Fibroblast of the aortic adventitia (primary cell): ENCODE data around the gene CTDNEP1. TPM values are rescaled to one million over a fixed set of nuclear protein-coding genes. Genes with fewer than 3 reads are reported as not detected.

Experiments
- DNase-seq: peaks from one replicate; pipeline ENCODE4 v3.0.0-alpha.2; 2010; ENCODE audit warnings: low read depth
- H3K4me3 ChIP-seq: 2 replicates; pipeline ENCODE4 v1.5.1; 2011; ENCODE audit warnings: low read depth, mild to moderate bottlenecking, control low read depth, low read length, moderate library complexity
- total RNA-seq: library from RNA; depleted of rRNA; stranded (reverse); fragments of >200 nt; gene quantifications from 2 replicates; pipeline ENCODE4 v1.2.3, GENCODE V29; 2012; ENCODE audit warnings: low replicate concordance
- TF ChIP-seq, protein P1 (sequence below): IDR thresholded peaks from 2 replicates; pipeline ENCODE4 v1.5.1; 2011; ENCODE audit warnings: mild to moderate bottlenecking, low read length, control low read depth, inconsistent platforms; ENCODE audit not compliant: insufficient read depth

The CTDNEP1 gene
- total RNA-seq, 1 donor, result 41.2 TPM

DNA sequence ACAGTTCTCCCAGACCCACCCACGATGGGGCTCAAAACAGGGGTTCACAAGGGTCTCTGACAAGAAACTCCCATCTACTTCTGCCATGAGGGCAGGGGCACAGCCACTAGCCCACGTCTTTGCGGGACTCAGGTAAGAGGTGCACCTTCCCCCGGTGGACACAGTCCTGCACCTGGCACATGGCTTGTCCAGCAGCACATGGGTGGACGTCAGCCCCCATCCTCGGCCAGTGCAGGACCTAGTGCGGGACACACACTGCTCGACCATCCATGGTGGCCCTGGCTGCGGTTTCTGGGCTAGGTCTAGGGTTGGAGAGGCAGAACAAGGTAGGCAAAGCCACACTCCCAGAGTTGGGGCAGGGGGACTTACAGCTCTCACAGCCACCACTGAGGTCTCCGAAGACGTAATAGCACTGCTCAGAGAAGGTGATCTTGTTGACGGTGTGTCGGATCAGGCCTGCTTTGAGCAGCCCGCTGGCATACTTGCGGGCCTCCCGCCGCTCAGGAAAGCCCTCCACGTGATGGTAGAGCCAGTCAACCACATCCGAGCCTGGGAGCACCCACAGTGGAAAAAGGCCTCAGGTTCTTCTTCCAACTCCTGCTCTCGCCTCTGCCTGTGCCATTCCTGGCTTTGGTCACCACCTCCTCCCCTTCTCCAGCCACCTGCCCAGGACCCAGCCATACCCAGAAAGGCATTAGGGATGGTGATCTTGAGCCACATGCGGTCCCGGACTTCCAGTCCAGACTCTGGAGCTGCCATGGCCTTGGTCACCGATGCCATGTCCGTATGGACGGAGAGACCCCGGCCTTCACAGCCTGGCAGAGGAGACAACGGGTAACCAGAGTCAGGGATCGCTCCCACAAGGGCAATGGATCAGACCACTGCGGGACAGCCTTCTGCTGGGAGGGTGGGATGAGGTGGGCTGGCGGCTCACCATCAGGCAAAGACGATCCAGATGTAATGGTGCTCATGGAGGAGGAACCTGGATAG is 24.5 kb downstream of the CTDNEP1 start:
- TF ChIP-seq, protein P1, sequence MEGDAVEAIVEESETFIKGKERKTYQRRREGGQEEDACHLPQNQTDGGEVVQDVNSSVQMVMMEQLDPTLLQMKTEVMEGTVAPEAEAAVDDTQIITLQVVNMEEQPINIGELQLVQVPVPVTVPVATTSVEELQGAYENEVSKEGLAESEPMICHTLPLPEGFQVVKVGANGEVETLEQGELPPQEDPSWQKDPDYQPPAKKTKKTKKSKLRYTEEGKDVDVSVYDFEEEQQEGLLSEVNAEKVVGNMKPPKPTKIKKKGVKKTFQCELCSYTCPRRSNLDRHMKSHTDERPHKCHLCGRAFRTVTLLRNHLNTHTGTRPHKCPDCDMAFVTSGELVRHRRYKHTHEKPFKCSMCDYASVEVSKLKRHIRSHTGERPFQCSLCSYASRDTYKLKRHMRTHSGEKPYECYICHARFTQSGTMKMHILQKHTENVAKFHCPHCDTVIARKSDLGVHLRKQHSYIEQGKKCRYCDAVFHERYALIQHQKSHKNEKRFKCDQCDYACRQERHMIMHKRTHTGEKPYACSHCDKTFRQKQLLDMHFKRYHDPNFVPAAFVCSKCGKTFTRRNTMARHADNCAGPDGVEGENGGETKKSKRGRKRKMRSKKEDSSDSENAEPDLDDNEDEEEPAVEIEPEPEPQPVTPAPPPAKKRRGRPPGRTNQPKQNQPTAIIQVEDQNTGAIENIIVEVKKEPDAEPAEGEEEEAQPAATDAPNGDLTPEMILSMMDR, result no peak
- H3K4me3 ChIP-seq, result no peak overlapping the region
- DNase-seq, result no peak

DNA sequence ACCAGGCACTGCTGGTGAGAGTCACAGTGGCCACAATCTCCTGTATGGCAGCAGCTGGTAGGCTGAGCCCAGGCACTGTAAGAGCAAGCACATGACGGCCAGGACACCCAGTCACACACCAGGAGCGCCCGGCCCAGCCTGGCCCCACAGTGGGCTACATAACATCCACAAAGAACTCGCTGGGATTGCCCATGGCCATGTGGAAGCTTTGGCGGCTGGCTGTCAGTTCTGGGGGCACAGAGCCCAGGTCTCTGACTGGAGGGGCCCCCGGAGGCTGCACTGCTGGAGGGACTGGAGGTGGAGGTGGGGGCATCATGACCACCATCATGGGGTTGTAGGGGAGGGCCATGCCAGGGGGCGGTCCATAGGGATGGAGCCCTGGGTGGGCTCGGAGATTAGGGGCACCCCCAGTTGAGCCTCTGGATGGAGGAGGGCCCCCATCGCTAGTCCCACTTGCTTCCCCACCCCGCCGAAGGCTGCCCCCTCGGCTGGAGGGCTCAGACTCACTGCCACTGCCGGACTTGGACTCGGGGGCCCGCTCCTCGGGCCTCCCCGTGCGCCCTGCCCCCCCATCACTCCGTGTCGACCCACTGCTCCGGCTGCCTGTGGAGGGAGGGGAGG is 25.7 kb downstream of the CTDNEP1 start:
- H3K4me3 ChIP-seq, result no peak overlapping the region
- TF ChIP-seq, protein P1, result no peak
- no peak for DNase-seq

DNA sequence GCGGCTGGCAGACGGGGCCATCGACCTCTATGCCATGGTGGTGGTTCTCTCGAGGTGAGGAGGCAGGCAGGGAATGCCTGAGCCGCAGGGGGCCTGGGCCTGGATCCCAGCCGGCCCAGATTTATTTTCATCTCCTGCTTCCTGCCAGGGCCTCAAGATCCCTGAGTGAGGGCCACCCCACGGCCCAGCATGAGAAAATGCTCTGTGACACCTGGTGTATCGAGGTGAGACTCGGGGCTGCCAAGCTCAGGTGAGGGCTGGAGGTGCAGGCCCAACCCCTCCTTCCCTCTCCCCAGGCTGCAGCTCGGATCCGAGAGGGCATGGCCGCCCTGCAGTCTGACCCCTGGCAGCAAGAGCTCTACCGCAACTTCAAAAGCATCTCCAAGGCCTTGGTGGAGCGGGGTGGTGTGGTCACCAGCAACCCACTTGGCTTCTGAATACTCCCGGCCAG is 26.8 kb downstream of the CTDNEP1 start:
- TF ChIP-seq, protein P1, result no peak
- H3K4me3 ChIP-seq, result no peak overlapping the region
- DNase-seq, result no peak

DNA sequence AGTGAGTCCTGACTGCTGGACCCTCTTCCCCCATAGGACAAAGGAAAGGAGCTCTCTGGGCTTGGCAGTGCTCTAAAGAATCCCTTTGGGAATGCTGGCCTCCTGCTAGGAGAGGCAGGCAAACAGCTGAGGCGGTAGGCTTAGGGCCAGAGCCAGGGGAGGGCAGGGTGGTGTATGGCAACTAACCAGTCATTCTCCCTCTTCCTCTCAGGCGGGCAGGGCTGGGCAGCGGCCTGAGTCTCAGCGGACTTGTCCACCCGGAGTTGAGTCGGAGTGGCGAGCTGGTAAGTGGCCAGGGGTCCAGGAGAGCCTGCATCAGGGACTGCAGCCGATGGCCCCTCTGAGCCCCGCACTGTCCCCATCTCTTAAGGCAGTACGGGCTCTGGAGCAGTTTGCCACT is 27.4 kb downstream of the CTDNEP1 start:
- no peak overlapping the region for H3K4me3 ChIP-seq
- no peak for DNase-seq
- TF ChIP-seq, protein P1, result no peak

DNA sequence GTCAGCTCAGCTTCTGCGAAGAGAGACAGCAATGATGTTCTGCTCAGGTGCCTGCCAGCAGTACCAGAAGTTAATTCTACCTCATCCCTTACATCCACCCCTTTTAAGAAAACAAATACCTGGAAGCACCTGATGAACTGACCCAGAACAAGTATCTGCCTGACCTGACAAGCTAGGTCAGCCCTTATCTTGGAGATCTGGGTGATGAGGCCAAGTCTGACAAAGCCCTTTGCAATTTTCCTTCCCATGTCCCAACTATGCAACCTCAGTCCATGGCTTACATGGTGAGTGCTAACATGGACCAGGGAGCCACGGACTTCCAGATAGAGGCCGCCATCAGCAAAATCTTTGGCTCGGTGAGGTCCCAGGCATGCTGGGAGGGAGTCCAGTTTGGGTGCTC is 28.2 kb downstream of the CTDNEP1 start:
- TF ChIP-seq, protein P1, result no peak
- H3K4me3 ChIP-seq, result no peak overlapping the region
- no peak for DNase-seq

DNA sequence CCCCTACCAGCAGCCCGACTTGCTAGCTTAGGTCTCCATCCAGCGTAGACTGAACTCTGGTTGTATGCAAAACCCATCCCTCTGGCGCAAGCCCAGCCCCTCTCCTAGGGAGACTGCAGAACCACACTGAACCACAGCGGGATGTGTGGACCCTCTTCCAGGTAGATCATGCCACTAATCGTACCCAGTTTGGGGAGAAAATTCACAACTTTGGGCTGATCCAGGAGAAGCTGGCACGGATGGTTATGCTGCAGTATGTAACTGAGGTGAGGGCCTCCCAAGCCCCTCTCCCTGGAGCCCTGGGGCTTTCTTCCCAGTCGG is 28.6 kb downstream of the CTDNEP1 start:
- TF ChIP-seq, protein P1, result no peak
- DNase-seq, result no peak
- H3K4me3 ChIP-seq, result no peak overlapping the region
